Left renal cortex interstitium (tissue), 4 donors: Measurements from ENCODE around the gene PLA2G10. TPM values are rescaled to one million over a fixed set of nuclear protein-coding genes. Genes with fewer than 3 reads are reported as not detected.
"Not testable (repeated sequence)": the region's sequence is repeated elsewhere in the genome, so short reads cannot be mapped to it uniquely, and the experiment has no call there.

Source experiments
- DNase-seq, 4 donors: peaks; one replicate each; pipeline ENCODE4 v3.0.0-alpha.2; 2013; ENCODE audit warnings: low read depth in 4 of 4, low spot score in 2 of 4, missing footprints in 1 of 4
- polyA plus RNA-seq, 4 donors: library from polyadenylated mRNA; unstranded; fragments of 120-200 nt; gene quantifications; one replicate each; pipeline ENCODE4 v1.2.1, GENCODE V29; 2013; ENCODE audit not compliant: insufficient read length in 4 of 4

PLA2G10 gene, protein sequence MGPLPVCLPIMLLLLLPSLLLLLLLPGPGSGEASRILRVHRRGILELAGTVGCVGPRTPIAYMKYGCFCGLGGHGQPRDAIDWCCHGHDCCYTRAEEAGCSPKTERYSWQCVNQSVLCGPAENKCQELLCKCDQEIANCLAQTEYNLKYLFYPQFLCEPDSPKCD
- polyA plus RNA-seq = under 1 TPM; 0.17 to 0.87 (median 0.52) TPM

DNA sequence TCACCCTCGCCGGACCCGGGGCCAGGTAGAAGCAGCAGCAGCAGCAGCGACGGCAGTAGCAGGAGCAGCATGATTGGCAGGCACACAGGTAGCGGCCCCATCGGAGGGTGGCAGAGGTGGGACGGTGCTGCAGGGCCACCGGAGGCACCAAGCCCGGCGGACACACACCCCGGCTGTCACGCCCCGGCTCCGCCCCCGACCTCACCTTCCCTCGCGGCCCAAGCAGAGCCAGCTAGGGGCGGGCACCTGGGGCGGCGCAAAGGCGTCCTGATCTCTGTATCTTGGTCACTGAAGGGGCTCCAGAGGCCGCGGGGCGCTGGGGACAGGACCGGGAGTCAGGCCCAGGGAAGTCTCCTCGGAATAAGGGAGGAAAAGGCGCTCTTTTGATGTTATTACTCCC, at the start of gene PLA2G10:
Gene PLA2G10 (minus strand): TSS at position 180 of the 400 bp plus-strand sequence. CDS start 79 bp downstream, at position 101.
- DNase-seq = not testable (repeated sequence)

GRCh38 chr16:14742273-14743128, 48.4 kb upstream of the PLA2G10 start, which contains the start of gene NPIPA2:
Gene NPIPA2, plus strand, starts transcription at chr16:14742533. Its CDS starts 5,533 bp downstream, at chr16:14748066.
- not testable (repeated sequence) for DNase-seq

GRCh38 chr16:14741794-14742193, 47.7 kb upstream of the PLA2G10 start:
- not testable (repeated sequence) for DNase-seq

- DNase-seq = not testable (repeated sequence)
Observed at GRCh38 chr16:14740832-14741385, 46.8 kb upstream of the PLA2G10 start.

- not testable (repeated sequence) for DNase-seq
Observed at GRCh38 chr16:14733233-14733632, 39.1 kb upstream of the PLA2G10 start.

DNA sequence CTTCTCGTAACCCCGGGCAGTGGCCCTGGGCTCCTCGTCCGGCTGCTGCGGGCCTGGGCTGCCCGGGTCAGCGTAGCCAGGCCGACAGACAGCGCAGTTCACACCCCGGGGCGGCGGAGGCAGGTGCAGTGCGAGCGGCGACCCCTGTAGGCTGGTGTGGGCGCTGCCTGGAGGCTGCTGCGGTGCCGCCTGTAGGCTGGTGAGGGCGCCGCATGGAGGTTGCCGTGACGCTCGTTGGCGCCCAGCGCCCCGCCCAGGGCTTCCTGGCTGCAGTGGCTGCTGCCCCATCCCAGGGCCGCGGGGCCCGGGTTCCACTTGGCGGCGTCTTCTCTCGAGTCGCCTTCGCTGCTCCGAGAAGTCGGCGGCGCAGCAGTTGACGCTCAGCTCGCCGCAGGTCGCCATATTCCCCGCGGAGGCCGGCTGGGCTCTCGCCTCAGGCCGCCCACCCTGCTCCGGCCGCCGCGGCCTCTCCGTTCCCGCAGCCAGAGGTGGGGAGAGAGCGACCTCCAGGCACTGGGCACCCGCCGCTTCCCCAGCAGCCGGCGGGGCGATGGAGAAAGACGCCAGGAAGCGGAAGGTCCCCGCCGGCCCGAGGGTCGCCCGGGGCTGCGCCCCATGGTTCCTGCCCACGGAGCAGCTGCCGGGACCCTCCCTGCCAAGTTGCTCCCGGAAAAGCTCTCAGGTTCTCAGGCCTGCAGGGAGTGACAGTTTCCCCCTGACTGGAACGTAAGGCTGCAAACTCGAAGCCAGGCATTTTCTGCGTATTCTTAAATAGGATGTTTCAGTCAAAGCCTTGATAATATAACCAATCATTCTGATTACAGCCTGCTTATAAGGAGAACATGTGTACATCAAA, 9.3 kb upstream of the PLA2G10 start, which contains the start of gene NPIPA3:
Gene NPIPA3 (plus strand): TSS at position 256 of the 856 bp plus-strand sequence. CDS start 5,533 bp downstream, outside the sequence.
- DNase-seq = not testable (repeated sequence)

- DNase-seq = not testable (repeated sequence)
Observed at GRCh38 chr16:14702672-14703071, 8.6 kb upstream of the PLA2G10 start.

- DNase-seq = not testable (repeated sequence)
Observed at GRCh38 chr16:14701859-14702258, 7.8 kb upstream of the PLA2G10 start.

DNA sequence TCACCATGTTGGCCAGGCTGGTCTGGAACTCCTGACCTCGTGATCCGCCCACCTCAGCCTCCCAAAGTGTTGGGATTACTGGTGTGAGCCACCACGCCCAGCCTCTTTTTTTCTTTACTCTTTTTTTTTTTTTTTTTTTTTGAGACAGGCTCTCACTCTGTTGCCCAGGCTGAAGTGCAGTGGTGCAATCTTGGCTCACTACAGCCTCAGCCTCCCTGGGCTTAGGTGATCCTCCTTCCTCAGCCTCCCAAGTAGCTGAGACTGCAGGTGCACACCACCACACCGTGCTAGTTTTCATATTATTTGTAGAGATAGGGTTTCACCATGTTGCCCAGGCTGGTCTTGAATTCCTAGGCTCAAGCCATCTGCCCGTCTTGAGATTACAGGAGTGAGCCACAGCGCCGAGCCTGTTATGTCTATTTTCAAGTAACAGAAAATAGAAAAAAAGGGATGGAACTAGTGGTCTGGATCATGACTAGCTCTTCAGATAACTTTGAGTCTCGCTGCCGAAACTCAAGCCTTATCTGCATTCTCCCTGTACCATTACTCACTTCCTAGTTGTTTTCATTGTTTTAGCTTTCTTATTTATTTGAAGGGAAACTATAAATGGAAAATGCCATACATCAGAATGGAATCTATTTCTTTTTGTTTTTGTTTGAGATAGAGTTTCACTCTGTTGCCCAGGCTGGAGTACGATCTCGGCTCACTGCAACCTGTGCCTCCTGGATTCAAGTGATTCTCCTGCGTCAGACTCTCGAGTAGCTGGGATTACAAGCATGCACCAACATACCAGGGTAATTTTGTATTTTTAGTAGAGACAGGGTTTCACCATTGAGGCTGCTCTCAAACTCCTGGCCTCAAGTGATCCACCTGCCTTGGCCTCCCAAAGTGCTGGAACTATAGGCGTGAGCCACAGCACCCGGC, 8.0 kb downstream of the PLA2G10 start:
- DNase-seq = not testable (repeated sequence)

GRCh38 chr16:14682121-14682520, 12.0 kb downstream of the PLA2G10 start:
- DNase-seq = no peak

GRCh38 chr16:14681115-14681514, 13.0 kb downstream of the PLA2G10 start:
- DNase-seq = no peak

- DNase-seq = not testable (repeated sequence)
Observed at GRCh38 chr16:14680396-14680795, 13.7 kb downstream of the PLA2G10 start.

- DNase-seq = no peak
Observed at GRCh38 chr16:14678748-14679497, 15.2 kb downstream of the PLA2G10 start.

GRCh38 chr16:14677627-14678026, 16.5 kb downstream of the PLA2G10 start:
- DNase-seq = no peak

GRCh38 chr16:14676633-14677032, 17.5 kb downstream of the PLA2G10 start:
- no peak for DNase-seq

- no peak for DNase-seq
Observed at GRCh38 chr16:14672403-14672971, 21.6 kb downstream of the PLA2G10 start.

DNA sequence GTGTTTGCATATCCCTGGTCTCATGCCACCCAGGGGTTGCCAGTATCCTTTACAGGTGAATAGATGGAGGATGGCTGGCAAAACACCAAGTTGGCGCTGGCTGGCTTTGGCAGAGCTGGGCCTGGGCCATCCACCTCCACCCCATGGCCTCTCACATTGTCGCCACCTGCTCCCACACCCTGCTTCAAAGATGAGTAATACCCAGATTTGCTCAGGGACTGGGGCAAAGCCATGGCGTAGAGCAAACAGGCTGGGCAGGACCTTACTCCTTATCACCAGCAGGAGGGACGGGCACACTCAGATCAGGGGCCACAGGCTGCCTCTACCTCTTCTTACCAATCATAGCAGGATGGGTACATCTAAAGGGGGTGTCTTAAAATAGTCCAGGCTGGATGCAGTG, 24.3 kb downstream of the PLA2G10 start:
- no peak for DNase-seq

- DNase-seq = no peak
Observed at GRCh38 chr16:14668556-14669223, 25.4 kb downstream of the PLA2G10 start.
